Gastroesophageal sphincter (tissue), 3 donors: ENCODE measurements around the gene IL17RD.

Experiments
- CTCF ChIP-seq, 4 experiments: fragments of 200-600 bp in 2 of 4; fragments of 450-650 bp in 2 of 4; sonication (generic) in 1 of 4; IDR thresholded peaks; one replicate each; pipeline ENCODE4 v1.5.1; 2017 to 2019; ENCODE audit warnings: antibody characterized with exemption in 4 of 4, mild to moderate bottlenecking in 2 of 4, moderate library complexity in 2 of 4
- EP300 ChIP-seq: sonication (generic); formaldehyde crosslinking; IDR thresholded peaks from one replicate; pipeline ENCODE4 v1.6.1; 2017; ENCODE audit warnings: antibody characterized with exemption, mild to moderate bottlenecking
- POLR2A ChIP-seq, 2 donors: fragments of 450-650 bp; IDR thresholded peaks; one replicate each; pipeline ENCODE4 v1.6.1; 2017; ENCODE audit warnings: antibody characterized with exemption in 2 of 2, mild to moderate bottlenecking in 2 of 2, moderate library complexity in 1 of 2
- POLR2AphosphoS5 ChIP-seq: sonication (generic); formaldehyde crosslinking; IDR thresholded peaks from one replicate; pipeline ENCODE4 v1.6.1; 2017; ENCODE audit warnings: antibody characterized with exemption

- TF ChIP-seq CTCF (IDR thresholded peaks at IDR 0.05) (peak in 1 of 4 experiments; percentile 7), POLR2A (IDR thresholded peaks at IDR 0.05) (no peak), EP300 (no peak), POLR2AphosphoS5 (peak; percentile 43)
Observed at GRCh38 chr3:57078344-57078634, 86.9 kb downstream of the IL17RD start.
